GM21529 (cell line): Measurements from ENCODE around the gene GLCE.
"Not testable (repeated sequence)": the region's sequence is repeated elsewhere in the genome, so short reads cannot be mapped to it uniquely, and the experiment has no call there.

ENCODE experiments used
- ATAC-seq: cut with Tn5 transposase; IDR thresholded peaks from one replicate; pipeline ENCODE4 v1.9.1; 2021; ENCODE audit not compliant: unreplicated experiment

Gene GLCE

DNA sequence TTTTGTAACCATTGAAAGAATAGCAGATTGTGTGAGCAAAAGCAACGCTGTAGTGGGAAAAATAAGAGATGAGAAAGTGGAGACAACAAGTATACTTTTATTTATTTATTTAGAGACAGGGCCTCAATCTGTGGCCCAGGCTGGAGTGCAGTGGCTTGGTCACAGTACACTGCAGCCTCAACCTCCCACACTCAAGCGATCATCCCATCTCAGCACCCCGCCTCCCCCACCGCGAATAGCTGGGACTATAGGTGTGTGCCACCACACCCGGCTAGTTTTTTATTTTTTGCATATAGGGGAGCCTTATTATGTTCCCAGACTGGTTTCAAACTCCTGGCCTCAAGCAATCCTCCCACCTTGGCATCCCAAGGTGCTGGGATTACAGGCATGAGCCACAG, 1.6 kb upstream of the GLCE start:
- no peak for ATAC-seq

DNA sequence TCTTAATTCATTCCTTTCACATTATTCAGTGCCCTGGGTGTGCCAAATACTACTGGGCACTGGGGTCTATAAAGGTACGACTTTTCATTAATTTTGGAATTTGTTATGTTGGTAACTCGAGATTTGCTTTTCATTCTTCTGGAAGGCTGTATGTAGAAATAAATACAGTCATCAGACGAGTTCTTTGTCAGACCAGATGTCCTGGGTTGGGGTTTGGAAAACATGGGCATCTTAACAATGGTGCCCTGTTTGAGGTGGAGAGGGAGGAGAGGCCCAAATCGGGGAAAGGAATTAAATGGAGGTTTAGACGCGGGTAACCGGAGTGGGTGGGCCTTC, 662 bp upstream of the GLCE start:
- ATAC-seq: no peak

DNA sequence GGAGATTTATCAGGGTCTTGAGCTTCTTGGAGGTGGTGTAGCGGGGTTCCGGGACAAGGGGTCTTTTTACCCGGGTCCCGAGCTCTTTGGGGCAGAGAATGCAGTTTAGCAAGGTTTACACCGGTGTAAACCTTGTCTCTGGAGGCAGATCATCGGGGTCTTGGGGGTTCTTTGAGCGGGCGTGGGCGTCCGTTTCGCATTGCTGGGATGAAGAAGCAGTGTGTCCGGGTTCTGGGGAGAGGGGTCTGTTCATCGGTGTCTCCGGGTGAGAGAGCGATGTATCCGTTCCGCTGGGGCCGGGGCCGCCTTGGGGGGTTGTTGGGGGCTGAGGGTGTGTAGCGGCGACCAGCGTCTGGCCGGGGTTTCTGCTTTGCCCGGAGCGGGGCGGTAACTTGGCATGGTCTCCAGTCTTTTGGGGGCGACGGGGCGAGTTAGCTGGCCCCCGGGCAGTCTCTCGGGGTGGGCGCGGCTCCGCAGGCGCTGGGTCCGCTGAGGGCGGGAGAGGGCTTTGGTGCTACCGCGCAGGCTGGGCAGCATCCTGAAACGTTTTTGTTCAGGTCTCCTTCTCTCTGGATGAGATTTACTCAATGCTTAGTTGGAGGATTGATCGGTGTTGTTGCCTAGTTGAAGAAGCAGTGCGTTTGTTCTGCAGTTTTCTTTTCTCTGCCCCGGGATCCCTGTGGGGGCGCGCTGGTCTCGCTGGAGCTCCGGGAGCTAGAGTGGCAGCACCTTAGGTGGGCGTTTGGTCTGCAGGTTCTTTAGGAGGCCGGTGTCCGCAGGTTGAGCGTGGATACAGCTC, 843 bp downstream of the GLCE start:
- ATAC-seq: no peak

DNA sequence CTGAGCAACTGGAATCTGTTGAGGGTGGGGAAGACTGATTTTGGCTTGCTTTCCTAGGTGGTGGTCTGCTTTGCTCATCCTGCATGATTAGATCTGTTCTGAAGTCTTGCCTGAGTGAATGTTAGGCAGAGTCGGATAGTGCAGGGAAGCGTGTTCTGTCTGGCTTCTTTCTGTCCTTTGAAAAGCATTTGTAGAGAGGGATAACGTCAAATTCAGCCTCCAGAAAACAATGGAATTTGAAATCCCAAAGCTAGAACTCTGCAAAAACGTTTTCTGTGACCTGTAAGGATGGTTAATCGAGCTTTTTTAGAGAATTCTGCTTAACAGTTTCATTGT, 1.4 kb downstream of the GLCE start:
- no peak for ATAC-seq

DNA sequence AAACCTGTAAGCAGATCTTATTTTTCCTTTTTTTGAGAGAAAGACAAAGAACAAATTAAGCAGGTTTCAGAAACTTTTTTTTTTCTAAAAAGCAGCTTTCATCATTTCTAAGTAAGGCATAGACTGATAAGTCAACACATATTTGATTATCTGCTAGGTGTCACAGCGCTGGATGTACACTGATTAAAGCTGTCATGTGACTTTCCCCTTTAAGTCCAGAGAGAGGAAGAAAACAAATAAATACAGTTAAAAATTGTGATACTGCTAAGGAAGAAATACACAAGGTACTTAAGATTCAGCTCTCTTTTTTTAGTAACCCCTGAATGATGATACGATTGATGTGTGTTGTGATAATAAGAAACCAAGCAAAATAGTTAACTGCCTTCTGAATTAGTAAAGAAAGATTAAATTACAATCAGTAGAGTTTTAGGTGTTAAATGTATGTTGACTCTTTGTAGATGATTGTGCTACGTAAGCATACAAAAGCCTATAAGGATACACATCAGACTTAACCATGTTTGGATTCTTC, 2.8 kb downstream of the GLCE start:
- no peak for ATAC-seq

DNA sequence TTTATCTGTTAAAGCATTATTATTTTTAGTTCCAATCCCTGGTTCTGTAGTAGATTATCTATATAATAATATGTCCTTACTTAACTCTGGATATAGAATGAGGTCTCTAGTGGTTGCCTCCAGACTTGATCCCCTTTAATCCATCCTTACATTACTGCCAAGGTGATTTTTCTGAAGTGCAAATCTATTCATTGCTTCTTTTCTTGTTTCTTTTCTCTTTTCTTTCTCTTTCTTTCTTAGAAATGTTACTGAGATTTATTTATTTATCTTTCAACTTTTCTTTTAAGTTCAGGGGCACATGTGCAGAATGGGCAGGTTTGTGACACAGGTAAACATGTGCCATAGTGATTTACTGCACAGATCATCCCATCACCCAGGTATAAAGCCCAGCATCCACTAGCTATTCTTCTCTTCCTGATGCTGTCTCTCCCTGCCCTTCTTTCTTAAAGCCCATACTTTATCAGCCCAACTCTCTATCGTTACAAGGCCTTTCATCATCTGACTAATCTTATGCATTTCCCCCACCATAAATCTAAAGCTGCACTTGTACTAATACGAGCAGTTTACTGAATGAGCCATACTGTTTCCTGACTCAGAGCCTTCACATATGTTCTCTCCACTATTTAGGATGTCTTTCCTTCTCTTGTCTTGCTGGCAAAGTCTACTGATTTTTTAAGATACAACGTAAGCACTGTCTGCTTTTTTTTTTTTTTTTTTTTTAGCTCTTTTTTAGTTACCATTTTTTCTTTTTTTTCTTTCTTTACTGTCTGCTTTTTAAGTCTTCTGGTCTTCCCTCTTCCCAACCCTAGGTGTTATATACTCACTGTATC, 4.6 kb downstream of the GLCE start:
- no peak for ATAC-seq

DNA sequence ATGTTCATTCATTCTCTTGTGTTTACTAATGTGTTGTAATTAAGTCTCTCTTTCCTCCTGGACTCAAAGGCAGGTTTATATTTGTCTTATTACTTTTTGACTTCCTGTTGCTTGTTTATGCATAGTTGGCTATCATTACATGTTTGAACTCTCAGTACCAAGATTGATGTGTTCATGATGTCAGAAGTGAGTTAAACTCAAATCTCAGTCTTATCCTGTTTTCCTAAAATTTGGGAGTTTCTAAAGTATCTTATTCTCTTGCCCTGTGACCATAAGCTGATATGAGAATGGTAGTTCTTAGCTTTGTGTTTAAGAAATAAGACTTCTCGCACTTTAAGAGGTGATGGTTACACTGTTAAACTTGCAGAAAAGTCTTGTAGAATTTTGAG, 5.2 kb downstream of the GLCE start:
- no peak for ATAC-seq

DNA sequence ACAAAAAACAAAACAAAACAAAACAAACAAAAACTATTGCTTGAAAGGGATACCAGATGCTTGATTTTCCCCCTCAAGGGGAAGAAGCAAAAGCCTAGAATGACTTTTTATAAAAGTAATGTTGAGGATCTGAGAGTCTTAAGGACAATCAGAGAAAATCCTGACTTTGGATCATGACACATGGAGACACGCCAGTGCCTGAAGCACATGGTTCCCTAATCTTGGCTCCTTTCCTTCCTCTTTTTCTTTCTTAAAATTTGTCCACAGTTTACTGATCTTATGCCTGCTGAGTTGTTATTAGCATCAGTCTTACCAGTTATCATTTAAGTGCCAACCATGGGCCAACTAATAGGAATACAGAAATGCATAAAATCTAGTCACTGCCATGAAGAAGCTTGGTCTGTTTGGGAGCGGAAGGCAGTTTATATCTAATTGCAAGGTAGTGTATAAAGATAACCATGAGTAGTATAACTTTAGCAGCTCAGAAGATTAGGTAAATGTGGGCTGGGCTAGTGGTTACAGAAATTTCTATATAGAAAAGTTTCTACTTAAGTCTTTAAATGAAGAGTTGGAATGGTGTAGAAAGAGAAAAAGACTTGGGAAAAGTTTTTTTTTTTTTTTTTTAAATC, 6.9 kb downstream of the GLCE start:
- ATAC-seq: no peak

DNA sequence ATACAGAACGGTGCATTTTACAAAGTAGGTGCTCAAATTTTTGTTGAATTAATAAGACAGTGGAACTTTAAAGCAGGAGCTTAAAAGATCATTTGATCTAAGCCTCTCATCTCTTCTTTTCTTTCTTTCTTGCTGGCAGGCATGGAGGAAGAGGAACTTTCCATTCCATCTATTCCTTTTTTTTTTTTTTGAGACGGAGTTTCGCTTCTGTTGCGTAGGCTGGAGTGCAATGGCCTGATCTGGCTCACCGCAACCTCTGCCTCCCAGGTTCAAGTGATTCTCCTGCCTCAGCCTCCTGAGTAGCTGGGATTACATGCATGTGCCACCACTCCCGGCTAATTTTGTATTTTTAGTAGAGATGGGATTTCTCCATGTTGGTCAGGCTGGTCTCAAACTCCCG, 7.9 kb downstream of the GLCE start:
- not testable (repeated sequence) for ATAC-seq

DNA sequence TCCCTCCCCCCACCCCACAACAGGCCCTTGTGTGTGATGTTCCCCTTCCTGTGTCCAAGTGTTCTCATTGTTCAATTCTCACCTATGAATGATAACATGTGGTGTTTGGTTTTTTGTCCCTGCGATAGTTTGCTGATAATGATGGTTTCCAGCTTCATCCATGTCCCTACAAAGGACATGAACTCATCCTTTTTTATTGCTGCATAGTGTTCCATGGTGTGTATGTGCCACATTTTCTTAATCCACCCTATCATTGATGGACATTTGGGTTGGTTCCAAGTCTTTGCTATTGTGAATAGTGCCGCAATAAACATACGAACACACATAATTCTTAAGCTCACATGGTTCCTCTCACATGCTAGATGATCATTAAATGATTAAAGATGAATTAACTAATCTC, 9.1 kb downstream of the GLCE start:
- ATAC-seq: not testable (repeated sequence)

DNA sequence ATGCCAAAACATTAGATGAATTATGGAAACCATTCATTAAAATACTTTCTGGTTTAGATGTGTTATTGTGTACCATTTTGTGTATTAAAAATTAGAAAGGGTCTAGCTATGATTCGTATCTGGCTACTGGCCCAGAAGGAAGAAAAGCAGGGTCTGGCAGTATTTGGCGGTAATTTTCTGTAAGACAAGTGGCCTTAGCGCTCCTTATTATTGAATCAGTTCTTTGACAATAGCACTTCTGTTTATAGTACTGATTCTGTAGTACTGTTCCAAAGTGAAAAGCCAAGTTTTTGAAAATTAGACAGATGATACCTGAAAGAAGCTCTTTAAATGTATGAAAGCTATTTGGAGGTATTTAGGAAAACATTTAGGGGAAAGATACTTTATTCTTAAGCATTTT, 10.2 kb downstream of the GLCE start:
- no peak for ATAC-seq

DNA sequence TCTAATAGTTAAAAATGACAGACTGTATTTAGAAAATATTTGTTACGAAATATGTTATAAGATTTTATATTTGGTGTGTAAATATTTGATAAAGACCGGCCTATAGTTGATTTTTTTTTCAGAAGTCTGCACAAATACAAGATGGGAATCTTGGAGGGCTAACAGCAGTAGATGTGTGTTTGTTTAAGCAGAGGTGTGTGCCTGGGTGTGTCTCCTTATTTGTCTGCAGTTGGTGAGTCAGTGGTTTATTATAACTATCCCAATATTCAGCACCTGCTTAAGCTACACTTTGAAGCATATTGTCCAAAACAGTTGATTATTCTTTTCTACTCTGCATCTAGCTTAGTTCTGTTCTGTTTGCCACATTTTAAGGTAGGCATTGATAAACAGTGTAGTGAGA, 12.4 kb downstream of the GLCE start:
- no peak for ATAC-seq

DNA sequence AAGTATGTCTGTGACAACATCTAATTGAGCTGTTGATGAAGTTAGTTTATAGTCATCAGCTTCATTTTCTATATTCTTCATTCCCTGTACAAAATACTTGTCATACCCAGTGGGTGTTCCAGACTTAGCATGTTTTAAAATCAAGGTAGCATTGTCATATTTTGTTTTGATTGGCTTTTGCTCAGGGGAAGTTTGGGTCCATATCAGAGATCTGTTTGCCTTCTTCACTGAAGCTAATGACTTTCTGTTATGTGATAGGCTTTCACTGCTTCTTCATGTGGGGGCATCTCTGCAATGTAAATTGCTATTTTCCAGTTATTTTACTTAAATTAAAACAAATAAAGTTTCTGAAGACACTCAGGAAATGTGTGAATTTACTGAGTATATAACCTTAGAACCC, 15.1 kb downstream of the GLCE start:
- ATAC-seq: no peak

DNA sequence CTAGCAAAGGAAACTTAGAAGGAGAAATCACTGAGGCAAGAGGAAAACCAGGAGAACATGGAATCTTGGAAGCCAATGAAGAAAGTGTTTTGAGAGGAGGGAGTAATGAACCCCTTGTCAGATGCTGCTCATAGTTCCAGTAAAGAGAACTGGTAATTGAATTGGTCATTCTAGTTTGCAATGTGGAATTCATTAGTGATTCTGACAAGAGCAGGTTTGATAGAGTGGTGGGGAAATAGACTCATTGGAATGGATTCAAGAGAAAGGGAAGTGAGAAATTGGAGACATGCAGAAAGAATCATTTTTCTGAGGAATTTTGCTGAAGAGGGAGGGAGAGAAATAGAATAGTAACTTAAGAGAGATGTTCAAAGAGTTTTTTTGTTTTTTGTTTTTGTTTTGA, 21.0 kb downstream of the GLCE start:
- no peak for ATAC-seq

DNA sequence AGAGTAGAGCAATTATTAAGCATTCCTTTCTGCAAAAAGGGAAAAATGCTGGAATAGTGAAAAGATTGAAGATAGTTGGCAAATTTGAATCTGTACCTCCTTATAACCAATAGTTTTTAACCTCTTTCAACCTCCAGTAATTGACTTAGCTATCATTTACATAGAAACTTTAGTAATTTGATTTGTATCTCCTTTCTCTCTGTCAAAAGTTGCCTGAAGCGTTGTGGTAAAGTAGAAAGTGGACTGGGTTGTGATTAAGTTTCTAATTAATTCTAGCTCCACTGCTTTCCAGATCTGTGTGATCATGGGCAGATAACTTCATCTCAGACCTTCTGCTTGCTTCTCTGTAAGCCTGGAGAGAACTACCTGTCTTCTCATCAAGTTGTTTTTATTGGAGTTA, 24.8 kb downstream of the GLCE start:
- no peak for ATAC-seq

DNA sequence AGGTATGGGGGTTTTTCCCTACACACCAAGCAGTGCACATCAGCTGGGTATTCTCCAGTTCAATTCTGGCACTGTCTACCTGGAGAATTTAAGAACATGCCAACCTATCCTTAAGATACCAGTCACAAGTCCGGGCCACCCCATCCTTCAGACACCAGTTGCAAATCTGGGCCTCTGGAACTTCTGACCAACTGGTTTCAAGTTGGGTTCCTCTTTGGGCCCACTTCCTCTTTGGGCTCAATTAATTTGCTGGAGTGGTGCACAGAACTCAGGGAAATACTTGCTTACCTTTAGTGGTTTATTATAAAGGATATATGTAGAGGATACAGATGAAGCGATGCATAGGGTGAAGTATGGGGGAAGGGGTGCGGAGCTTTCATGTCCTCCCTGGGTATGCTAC, 25.3 kb downstream of the GLCE start:
- ATAC-seq: no peak

DNA sequence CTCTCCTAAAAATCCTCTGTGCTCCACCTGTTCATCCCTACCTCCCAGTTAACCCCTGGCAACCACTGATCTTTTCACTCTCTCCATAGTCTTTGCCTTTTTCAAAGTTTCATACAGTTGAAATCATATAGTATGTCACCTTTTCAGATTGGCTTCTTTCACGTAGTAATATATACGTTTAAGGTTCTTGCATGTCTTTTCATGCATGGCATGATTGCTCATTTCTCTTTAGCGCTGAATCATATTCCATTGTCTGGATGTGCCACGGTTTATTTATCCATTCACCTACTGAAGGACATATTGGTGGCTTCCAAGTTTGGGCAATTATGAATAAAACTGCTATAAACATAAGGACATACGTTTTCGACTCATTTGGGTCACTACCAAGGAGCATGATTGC, 28.7 kb downstream of the GLCE start:
- ATAC-seq: no peak

DNA sequence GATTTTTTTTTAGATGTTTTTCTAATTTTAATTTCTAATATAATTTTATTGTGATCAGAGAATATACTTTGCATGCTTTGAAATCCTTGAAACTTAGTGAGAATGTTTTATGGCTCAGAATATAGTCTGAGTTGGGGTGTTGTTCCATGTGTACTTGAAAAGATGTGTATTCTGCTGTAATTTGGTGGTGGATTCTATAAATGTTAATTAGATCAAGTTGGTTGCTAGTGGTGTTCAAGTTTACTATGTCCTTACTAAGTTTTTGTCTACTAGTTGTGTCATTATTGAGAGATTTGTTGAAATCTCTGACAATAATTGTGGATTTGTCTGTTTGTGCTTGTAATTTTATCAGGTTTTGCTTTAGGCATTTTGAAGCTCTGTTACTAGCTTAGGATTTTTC, 29.7 kb downstream of the GLCE start:
- ATAC-seq: no peak

DNA sequence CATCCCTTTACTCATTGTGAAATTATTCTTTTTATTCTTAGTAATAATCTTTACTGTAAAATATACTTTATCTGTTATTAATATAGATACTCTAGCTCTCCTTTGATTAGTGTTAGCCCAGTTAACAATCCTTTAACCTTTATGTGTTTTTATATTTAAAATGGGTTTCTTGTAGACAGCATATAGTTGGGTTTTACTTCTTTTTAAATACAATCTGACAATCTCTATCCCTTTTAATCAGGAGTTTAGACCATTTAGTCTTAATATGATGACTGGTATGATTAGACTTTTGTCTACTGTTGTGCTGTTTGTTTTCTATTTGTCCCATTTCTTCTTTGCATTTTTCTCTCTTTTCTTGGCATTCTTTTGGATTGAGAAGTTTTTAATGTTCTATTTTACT, 30.1 kb downstream of the GLCE start:
- ATAC-seq: no peak

DNA sequence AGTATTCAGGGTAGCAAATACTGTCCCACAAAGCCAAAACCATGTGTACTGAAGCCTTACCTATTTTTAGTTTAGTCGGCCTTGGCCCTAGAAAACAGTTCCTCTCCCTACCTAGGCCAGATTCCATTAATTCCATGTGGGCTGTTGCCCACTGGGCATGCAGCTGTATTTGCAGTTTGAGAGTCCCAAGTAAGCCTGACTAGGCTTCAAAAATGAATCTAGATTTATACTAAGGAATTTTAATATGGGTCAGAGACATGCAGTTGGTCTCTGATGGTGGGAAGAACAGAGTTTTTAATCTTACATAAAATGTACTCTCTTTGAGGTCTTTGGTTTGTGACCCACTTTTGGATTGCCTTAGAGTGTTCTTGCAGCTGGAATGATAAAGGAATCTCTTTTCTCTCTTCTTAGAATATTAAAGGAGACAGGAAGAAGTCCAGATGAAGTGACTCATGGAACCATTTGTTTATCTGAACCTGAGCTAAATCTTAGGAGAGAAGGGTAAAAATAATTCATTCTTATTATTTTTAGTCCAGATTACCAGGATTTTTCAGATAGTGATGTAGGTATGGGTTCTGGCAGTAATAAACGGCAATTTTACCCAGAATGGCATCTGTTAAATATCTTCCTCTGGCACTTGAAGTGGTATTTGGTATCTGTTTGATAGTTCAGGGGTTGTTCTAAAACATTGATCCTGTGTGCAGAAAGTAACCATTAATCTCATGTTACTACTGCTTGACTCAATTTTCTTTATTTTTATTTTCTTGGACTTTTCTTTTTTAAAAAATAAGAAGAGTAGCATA, 33.8 kb downstream of the GLCE start:
- ATAC-seq: no peak

DNA sequence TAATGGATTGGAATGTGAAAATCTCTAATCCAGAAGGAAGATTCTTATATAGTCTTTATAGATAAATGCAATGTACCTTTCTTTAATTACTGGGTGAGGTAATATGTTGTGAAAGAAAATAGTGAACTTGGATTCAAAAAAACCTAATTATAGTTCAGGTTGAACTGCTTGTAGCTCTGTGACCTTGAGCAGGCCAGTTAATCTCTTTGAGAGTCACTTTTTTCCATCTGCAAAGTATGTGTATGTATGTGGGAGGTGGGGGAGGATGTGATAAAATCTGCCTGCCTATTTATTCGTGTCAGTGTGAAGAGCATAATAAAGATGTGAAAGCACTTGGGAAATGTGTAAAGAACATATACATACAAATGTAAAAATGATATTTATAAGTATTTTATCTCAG, 34.4 kb downstream of the GLCE start:
- no peak for ATAC-seq
